H1 (cell line): ENCODE results near the gene DYNLT1. TPM values are rescaled to one million over a fixed set of nuclear protein-coding genes. Genes with fewer than 3 reads are reported as not detected.

Experiments used
- CTCF ChIA-PET: fragments of 300-600 bp; sonication (Branson Sonifier 250); formaldehyde crosslinking; loops from one replicate; lab custom pipeline; 2021; ENCODE audit not compliant: partially characterized antibody; lab: Charles Lee
- POLR2A ChIA-PET: fragments of 300-600 bp; sonication (Branson Sonifier 250); formaldehyde crosslinking; loops from one replicate; lab custom pipeline; 2021; ENCODE audit warnings: inconsistent platforms; ENCODE audit not compliant: partially characterized antibody; lab: Charles Lee
- DNase-seq, 2 experiments: peaks; one replicate each; pipeline versions ENCODE4 v3.0.0 to v3.0.0-alpha.2; 2010 to 2022; ENCODE audit warnings: low spot score in 2 of 2, low read depth in 1 of 2, mixed read lengths in 1 of 2
- FAIRE-seq: peaks from 2 replicates; lab custom pipeline; 2011; peaks lifted over from hg19 to GRCh38; lab: Jason Lieb, UNC
- H2AFZ ChIP-seq: 2 replicates; pipeline ENCODE4 v1.8.1; 2012; ENCODE audit warnings: low read length, inconsistent platforms
- H2AK5ac ChIP-seq: 2 replicates; pipeline ENCODE4 v1.6.1; 2013; ENCODE audit warnings: low read depth, low read length
- H2BK120ac ChIP-seq: replicated peaks from 2 replicates; pipeline ENCODE3; 2013; ENCODE audit warnings: low read depth, low read length, inconsistent platforms
- H2BK12ac ChIP-seq: 2 replicates; pipeline ENCODE4 v1.6.1; 2013; ENCODE audit warnings: low read depth, low read length
- H2BK15ac ChIP-seq: 2 replicates; pipeline ENCODE4 v1.6.1; 2013; ENCODE audit warnings: low read length
- H2BK20ac ChIP-seq: 2 replicates; pipeline ENCODE4 v1.6.1; 2013; ENCODE audit warnings: low read length
- H2BK5ac ChIP-seq: 2 replicates; pipeline ENCODE4 v1.6.1; 2013; ENCODE audit warnings: low read depth, low read length
- H3K14ac ChIP-seq: 2 replicates; pipeline ENCODE4 v1.6.1; 2013; ENCODE audit warnings: inconsistent platforms; ENCODE audit not compliant: insufficient read length
- H3K18ac ChIP-seq: 2 replicates; pipeline ENCODE4 v1.6.1; 2013; ENCODE audit warnings: low read length; ENCODE audit errors: extremely low read depth
- H3K23ac ChIP-seq: 2 replicates; pipeline ENCODE4 v1.6.1; 2013; ENCODE audit warnings: inconsistent platforms; ENCODE audit not compliant: insufficient read length
- H3K23me2 ChIP-seq: 2 replicates; pipeline ENCODE4 v1.6.1; 2013; ENCODE audit warnings: low read depth, low read length
- H3K27ac ChIP-seq: 2 replicates; pipeline ENCODE4 v1.6.1; 2011; ENCODE audit warnings: low read depth, low read length, inconsistent platforms
- H3K27me3 ChIP-seq, 4 experiments: replicated peaks in 1 of 4; 1 replicate in 1 of 4; 2 replicates in 3 of 4; pipeline versions ENCODE4 v1.6.1 to v1.8.1; 2011 to 2013; ENCODE audit warnings: low read length in 3 of 4, mild to moderate bottlenecking in 3 of 4, inconsistent platforms in 2 of 4, mixed read lengths in 2 of 4, moderate library complexity in 1 of 4; ENCODE audit not compliant: control insufficient read depth in 3 of 4, insufficient read depth in 3 of 4; ENCODE audit errors: extremely low read depth in 1 of 4
- H3K36me3 ChIP-seq, 4 experiments: 2 replicates each; pipeline versions ENCODE4 v1.6.1 to v1.8.1; 2011 to 2013; ENCODE audit warnings: mild to moderate bottlenecking in 4 of 4, low read length in 3 of 4, moderate library complexity in 2 of 4, control low read depth in 1 of 4, inconsistent platforms in 1 of 4; ENCODE audit not compliant: insufficient read depth in 4 of 4, control insufficient read depth in 2 of 4
- H3K4ac ChIP-seq: replicated peaks from 2 replicates; pipeline ENCODE3; 2013; ENCODE audit warnings: low read length, low read depth, mixed read lengths, inconsistent platforms; ENCODE audit not compliant: insufficient read length
- H3K4me1 ChIP-seq, 4 experiments: replicated peaks in 1 of 4; 1 replicate in 1 of 4; 2 replicates in 3 of 4; pipeline versions ENCODE4 v1.6.1 to v1.8.1; 2011 to 2013; ENCODE audit warnings: low read length in 3 of 4, inconsistent platforms in 2 of 4, mixed read lengths in 1 of 4; ENCODE audit not compliant: insufficient read depth in 4 of 4, control insufficient read depth in 3 of 4
- H3K4me2 ChIP-seq, 2 experiments: 2 replicates each; pipeline versions ENCODE4 v1.6.1 to v1.8.1; 2011 to 2013; ENCODE audit warnings: low read depth in 2 of 2, low read length in 2 of 2, control low read depth in 1 of 2, inconsistent platforms in 1 of 2, mild to moderate bottlenecking in 1 of 2; ENCODE audit not compliant: insufficient read depth in 1 of 2
- H3K4me3 ChIP-seq, 4 experiments: fragments of 200-600, 300-600 bp in 1 of 4; sonication (generic), shearing (Covaris generic), sonication (Bioruptor Twin) in 1 of 4; 2 replicates each; pipeline versions ENCODE4 v1.5.1 to v1.8.1; 2011 to 2016; ENCODE audit warnings: low read length in 4 of 4, low read depth in 3 of 4, control low read depth in 2 of 4, inconsistent platforms in 2 of 4, mild to moderate bottlenecking in 2 of 4, mixed read lengths in 1 of 4, moderate library complexity in 1 of 4; ENCODE audit not compliant: insufficient read depth in 2 of 4; ENCODE audit errors: extremely low read depth in 1 of 4
- H3K56ac ChIP-seq: replicated peaks from 2 replicates; pipeline ENCODE3; 2013; ENCODE audit warnings: low read depth, mild to moderate bottlenecking, mixed read lengths, low read length, inconsistent platforms; ENCODE audit not compliant: insufficient read length
- H3K79me1 ChIP-seq: 2 replicates; pipeline ENCODE4 v1.6.1; 2013; ENCODE audit warnings: low read depth, low read length, control low read depth
- H3K79me2 ChIP-seq, 2 experiments: 2 replicates each; pipeline versions ENCODE4 v1.6.1 to v1.8.1; 2012 to 2013; ENCODE audit warnings: low read length in 2 of 2, mild to moderate bottlenecking in 2 of 2, inconsistent platforms in 1 of 2; ENCODE audit not compliant: insufficient read depth in 2 of 2, control insufficient read depth in 1 of 2
- H3K9ac ChIP-seq, 4 experiments: replicated peaks in 1 of 4; 1 replicate in 1 of 4; 2 replicates in 3 of 4; pipeline versions ENCODE4 v1.6.1 to v1.8.1; 2011 to 2013; ENCODE audit warnings: low read depth in 3 of 4, low read length in 3 of 4, control low read depth in 2 of 4, mild to moderate bottlenecking in 2 of 4, moderate library complexity in 2 of 4, inconsistent platforms in 1 of 4; ENCODE audit errors: extremely low read depth in 1 of 4
- H3K9me3 ChIP-seq, 2 experiments: 2 replicates each; pipeline versions ENCODE4 v1.6.1 to v1.8.1; 2012 to 2013; ENCODE audit warnings: mild to moderate bottlenecking in 2 of 2, moderate library complexity in 2 of 2, control low read depth in 1 of 2, inconsistent platforms in 1 of 2, low read depth in 1 of 2, low read length in 1 of 2, mixed read lengths in 1 of 2; ENCODE audit not compliant: insufficient read depth in 2 of 2
- H4K20me1 ChIP-seq, 2 experiments: replicated peaks in 1 of 2; 2 replicates each; pipeline versions ENCODE3 to v1.8.1; 2011 to 2013; ENCODE audit warnings: inconsistent platforms in 2 of 2, low read length in 2 of 2, mild to moderate bottlenecking in 1 of 2; ENCODE audit not compliant: insufficient read depth in 2 of 2, control insufficient read depth in 1 of 2
- H4K5ac ChIP-seq: 2 replicates; pipeline ENCODE4 v1.6.1; 2013; ENCODE audit warnings: low read length, low read depth, mixed read lengths, inconsistent platforms; ENCODE audit not compliant: insufficient read length
- H4K8ac ChIP-seq: 2 replicates; pipeline ENCODE4 v1.8.0; 2013; ENCODE audit warnings: mild to moderate bottlenecking, moderate library complexity, low read length, inconsistent platforms; ENCODE audit not compliant: insufficient read depth; ENCODE audit errors: extremely low read depth
- H4K91ac ChIP-seq: replicated peaks from 2 replicates; pipeline ENCODE3; 2013; ENCODE audit warnings: low read length, mixed read lengths, inconsistent platforms; ENCODE audit not compliant: insufficient read length
- ATF3 ChIP-seq: IDR thresholded peaks from 2 replicates; pipeline ENCODE4 v1.6.1; 2011; ENCODE audit warnings: low read depth, mild to moderate bottlenecking, low read length; ENCODE audit not compliant: insufficient read depth
- EGR1 ChIP-seq: IDR thresholded peaks from 2 replicates; pipeline ENCODE4 v1.6.1; 2011; ENCODE audit warnings: low read depth, low read length, borderline replicate concordance
- GTF2F1 ChIP-seq: IDR thresholded peaks from 2 replicates; pipeline ENCODE4 v1.6.1; 2012; ENCODE audit warnings: low read depth, low read length, improper control_type of control experiment, borderline replicate concordance
- HDAC2 ChIP-seq, 2 experiments: fragments of 300-600 bp in 1 of 2; sonication (generic) in 1 of 2; IDR thresholded peaks; 2 replicates each; pipeline ENCODE4 v1.6.1; 2011 to 2012; ENCODE audit warnings: low read depth in 2 of 2, low read length in 2 of 2, mild to moderate bottlenecking in 2 of 2, moderate library complexity in 2 of 2, borderline replicate concordance in 1 of 2, inconsistent platforms in 1 of 2
- JUND ChIP-seq: IDR thresholded peaks from 2 replicates; pipeline ENCODE4 v1.6.1; 2011; ENCODE audit warnings: mild to moderate bottlenecking, improper control_type of control experiment, low read length
- KDM4A ChIP-seq: IDR thresholded peaks from one replicate; pipeline ENCODE4 v1.7.1; 2012; ENCODE audit warnings: low read depth, mild to moderate bottlenecking, moderate library complexity, low read length, inconsistent platforms; ENCODE audit not compliant: severe bottlenecking
- POU5F1 ChIP-seq: IDR thresholded peaks from 2 replicates; pipeline ENCODE4 v1.6.1; 2011; ENCODE audit warnings: low read depth, mild to moderate bottlenecking, low read length, moderate library complexity
- RXRA ChIP-seq: IDR thresholded peaks from 2 replicates; pipeline ENCODE4 v1.6.1; 2011; ENCODE audit warnings: low read depth, mild to moderate bottlenecking, low read length, moderate library complexity; ENCODE audit not compliant: insufficient read depth
- SIX5 ChIP-seq: IDR thresholded peaks from 2 replicates; pipeline ENCODE4 v1.6.1; 2011; ENCODE audit warnings: mild to moderate bottlenecking, low read depth, low read length
- TBP ChIP-seq: IDR thresholded peaks from 2 replicates; pipeline ENCODE4 v1.6.1; 2011; ENCODE audit warnings: low read depth, low read length, improper control_type of control experiment
- USF2 ChIP-seq: IDR thresholded peaks from 2 replicates; pipeline ENCODE4 v1.6.1; 2011; ENCODE audit warnings: low read length, improper control_type of control experiment
- WGBS, 2 experiments: shearing (Covaris generic) in 1 of 2; methylation state at CpG; one replicate each; pipeline versions ENCODE4 v1.1.6 to v1.1.7; 2013 to 2015; ENCODE audit warnings: low lambda C conversion rate in 2 of 2, mixed read lengths in 2 of 2, inconsistent platforms in 1 of 2, low coverage in 1 of 2, missing lambda C conversion rate in 1 of 2; ENCODE audit not compliant: insufficient replicate concordance in 2 of 2, insufficient coverage in 1 of 2, insufficient read length in 1 of 2; ENCODE audit errors: extremely low coverage in 1 of 2, missing lambda C conversion rate in 1 of 2; 5-methylcytosine and 5-hydroxymethylcytosine counted together
- polyA plus RNA-seq, 7 experiments: library from polyadenylated mRNA; depleted of rRNA in 3 of 7; stranded (reverse) in 5 of 7; unstranded in 2 of 7; fragments of >200 nt in 5 of 7; fragments of 200-250 nt in 2 of 7; gene quantifications; 1 replicate in 5 of 7; 2 replicates in 1 of 7; 4 replicates in 1 of 7; pipeline versions ENCODE4 v1.2.1 to v1.2.3, GENCODE V29; 2011 to 2013; ENCODE audit warnings: missing spikeins in 2 of 7, mixed read lengths in 2 of 7
- total RNA-seq: library from RNA; stranded (reverse); fragmentation: NEBNext Ultra II Directional; extraction: Animal tissue kit (Norgen Biotek cat#: 25700); gene quantifications from 2 replicates; pipeline ENCODE4 v1.2.1, GENCODE V29; 2021

The DYNLT1 gene
- total and polyA plus RNA-seq, 2 of the 8 experiments (the other 6 are each of a cell fraction or from before 2014, with no cell fraction given): 119 to 245 TPM

- Histone ChIP-seq H3K23ac (no peak overlapping the region), H2AK5ac (no peak overlapping the region), H2BK120ac (no peak overlapping the region), H4K20me1 (peaks cover 4 to 5% of the 10 kb centered on the region in 2 experiments), H2BK20ac (no peak overlapping the region), H3K9ac (no peak overlapping the region), H3K56ac (no peak overlapping the region), H3K4ac (peak overlapping the region; percentile 50), H4K91ac (no peak overlapping the region), H3K23me2 (no peaks in the 10 kb centered on the region), H3K27ac (no peak overlapping the region), H2BK12ac (no peak overlapping the region), H3K79me2 (0 out of 4 replicates have a peak, but pooled peaks cover 0 to 2% of the 10 kb centered on the region in 2 experiments), H3K4me1 (no peaks in the 10 kb centered on the region), H3K14ac (no peak overlapping the region), H3K9me3 (no peaks in the 10 kb centered on the region), H2AFZ (no peak overlapping the region), H3K18ac (no peak overlapping the region), H3K4me3 (no peak overlapping the region), H3K27me3 (no peaks in the 10 kb centered on the region), H3K36me3 (peaks cover 0 to 41% (median 17%) of the 10 kb centered on the region in 4 experiments; a peak in 6 of 8 replicates), H3K79me1 (peaks cover 2% of the 10 kb centered on the region), H2BK5ac (no peak overlapping the region), H4K5ac (no peak overlapping the region), H4K8ac (no peak overlapping the region), H3K4me2 (no peak overlapping the region), H2BK15ac (no peak overlapping the region)
- POLR2A ChIA-PET: no interaction called here
- FAIRE-seq (no peak), DNase-seq (no peak)
- CTCF ChIA-PET: interaction anchor here (0.9 kb wide), 1 partner anchor 25 kb away, joined by 4 read pairs; no protein-coding TSS in a partner anchor
- 95% methylated on average over 7 of the region's 7 CpGs; no CpG with 5 or more reads in 1 of the 2 experiments for WGBS, 2 experiments
- TF ChIP-seq HDAC2 (IDR thresholded peaks at IDR 0.05; ENCODE audit: borderline replicate concordance in 1 of 2, low read depth in 2 of 2, low read length in 2 of 2) (no peak), GTF2F1 (no peak), TBP (no peak), ATF3 (no peak), RXRA (no peak), POU5F1 (no peak), SIX5 (no peak), USF2 (no peak), KDM4A (no peak), EGR1 (no peak), JUND (no peak)
These were observed 9.0 kb downstream of the DYNLT1 start for GRCh38 chr6:158635427-158636073.
